ENCODE results near the gene DMD. TPM values are rescaled to one million over a fixed set of nuclear protein-coding genes. Genes with fewer than 3 reads are reported as not detected.

The DMD gene
- polyA plus RNA-seq, 2 of the 4 experiments (the other 2 are of a cell fraction), result 0.03 TPM; not detected in 1

DNA sequence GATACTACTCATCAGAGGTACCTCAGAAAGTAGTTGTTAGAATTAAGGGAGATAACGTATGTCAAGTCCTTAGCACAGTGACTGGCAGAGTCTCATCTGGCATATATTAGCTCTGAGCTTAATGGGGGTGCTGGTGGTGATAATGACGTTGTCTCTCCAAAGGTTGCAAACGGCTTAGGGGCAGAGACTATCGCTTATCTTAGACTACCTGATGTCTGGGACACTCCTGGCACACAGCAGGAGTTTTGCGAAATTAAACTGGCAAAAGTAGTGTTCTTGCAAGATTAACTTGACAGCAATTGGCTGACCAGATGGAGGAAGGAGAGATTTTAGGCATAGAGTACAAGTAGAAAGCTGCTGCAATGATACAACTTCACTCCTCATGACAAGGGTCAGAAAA lies 1839.4 kb downstream of the DMD start:
- H3K4me2 ChIP-seq, result no peak overlapping the region
- no peak for DNase-seq (ENCODE audit: low read depth in 1 of 2, low spot score in 1 of 2)
- 11% methylated on average over 5 of the region's 5 CpGs for WGBS (ENCODE audit: missing lambda C conversion rate)
- no peak for ATAC-seq
- ChIA-PET CTCF (no interaction called here), POLR2A (no interaction called here)
- no peak overlapping the region for H3K27ac ChIP-seq
- TF ChIP-seq CEBPB (IDR thresholded peaks at IDR 0.05) (no peak), HOXB13 (CRISPR knock-in tag; IDR thresholded peaks at IDR 0.05; ENCODE audit: low read depth) (no peak), KDM1A (IDR thresholded peaks at IDR 0.05; ENCODE audit: low read depth) (no peak), ZNF302 (CRISPR knock-in tag; IDR thresholded peaks at IDR 0.05) (no peak), CHD4 (IDR thresholded peaks at IDR 0.05; ENCODE audit: borderline replicate concordance) (no peak), CBX2 (IDR thresholded peaks at IDR 0.05; ENCODE audit: borderline replicate concordance, low read depth) (no peak), TFCP2L1 (CRISPR knock-in tag; IDR thresholded peaks at IDR 0.05) (no peak)
- TF ChIP-seq, protein P1, sequence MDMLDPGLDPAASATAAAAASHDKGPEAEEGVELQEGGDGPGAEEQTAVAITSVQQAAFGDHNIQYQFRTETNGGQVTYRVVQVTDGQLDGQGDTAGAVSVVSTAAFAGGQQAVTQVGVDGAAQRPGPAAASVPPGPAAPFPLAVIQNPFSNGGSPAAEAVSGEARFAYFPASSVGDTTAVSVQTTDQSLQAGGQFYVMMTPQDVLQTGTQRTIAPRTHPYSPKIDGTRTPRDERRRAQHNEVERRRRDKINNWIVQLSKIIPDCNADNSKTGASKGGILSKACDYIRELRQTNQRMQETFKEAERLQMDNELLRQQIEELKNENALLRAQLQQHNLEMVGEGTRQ (IDR thresholded peaks at IDR 0.05), result no peak
- no peak overlapping the region for H3K4me3 ChIP-seq
- H3K9me3 ChIP-seq, result no peaks in the 10 kb centered on the region
- FAIRE-seq, result no peak
- no peaks in the 10 kb centered on the region for H3K4me1 ChIP-seq

DNA sequence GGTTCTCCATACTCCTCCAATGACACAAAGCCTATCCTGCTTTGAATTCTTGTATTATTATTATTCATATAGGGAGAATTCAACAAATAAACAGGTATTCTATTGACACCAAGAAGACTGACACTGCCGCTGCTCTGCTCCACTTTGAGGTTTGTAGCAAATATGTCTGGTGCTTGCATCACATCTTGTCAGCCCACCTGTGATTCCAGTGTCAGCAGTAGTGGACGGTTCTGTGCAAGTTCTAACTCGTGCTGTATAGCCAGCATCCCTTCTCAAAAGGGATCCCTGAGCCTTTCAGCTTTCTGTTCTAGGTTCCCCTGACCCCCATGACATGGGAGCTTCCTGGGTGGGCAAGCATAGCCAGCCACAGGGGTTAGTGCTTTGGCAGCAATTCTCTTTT lies 1843.5 kb downstream of the DMD start:
- Histone ChIP-seq H3K27ac (no peak overlapping the region), H3K4me2 (no peak overlapping the region), H3K9me3 (no peaks in the 10 kb centered on the region), H3K4me3 (no peak overlapping the region), H3K4me1 (no peaks in the 10 kb centered on the region)
- FAIRE-seq (no peak), DNase-seq (ENCODE audit: low read depth in 1 of 2, low spot score in 1 of 2) (no peak), ATAC-seq (no peak)
- TF ChIP-seq HEYL (CRISPR knock-in tag; IDR thresholded peaks at IDR 0.05) (no peak), HOXB5 (CRISPR knock-in tag; IDR thresholded peaks at IDR 0.05) (no peak)
- ChIA-PET POLR2A (no interaction called here), CTCF (no interaction called here)
- WGBS (ENCODE audit: missing lambda C conversion rate), result 0% methylated on average over 3 of the region's 3 CpGs

DNA sequence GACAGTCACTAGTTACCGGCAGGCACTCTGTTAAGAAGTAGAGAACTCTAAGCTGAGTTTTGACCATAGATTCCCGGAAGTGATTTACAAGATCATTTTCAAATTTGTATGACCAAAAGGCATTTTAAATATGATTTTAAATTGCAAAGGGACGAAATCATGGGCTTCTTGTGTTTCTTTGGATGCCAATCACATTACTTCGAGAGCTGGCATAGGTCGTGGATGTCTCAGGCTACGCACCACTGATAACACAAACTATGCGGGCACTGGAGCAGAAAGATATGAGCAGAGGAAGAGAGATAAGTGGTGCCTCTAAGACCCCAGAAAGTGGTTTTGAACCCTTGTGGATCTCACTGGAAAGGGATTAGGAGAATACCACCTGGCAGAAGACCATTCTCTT lies 1845.3 kb downstream of the DMD start:
- ChIA-PET POLR2A (interaction anchor here (0.7 kb wide), 1 partner anchor 59 kb away, joined by 5 read pairs; no protein-coding TSS in a partner anchor), CTCF (no interaction called here)
- DNase-seq (ENCODE audit: low read depth in 1 of 2, low spot score in 1 of 2), result no peak
- H3K4me3 ChIP-seq, result no peak overlapping the region
- 49% methylated on average over 7 of the region's 7 CpGs for WGBS (ENCODE audit: missing lambda C conversion rate)
- H3K27ac ChIP-seq, result no peak overlapping the region
- no peaks in the 10 kb centered on the region for H3K4me1 ChIP-seq
- no peak for ATAC-seq
- TF ChIP-seq, protein P1 (IDR thresholded peaks at IDR 0.05), result no peak
- no peak for TF ChIP-seq MYC (IDR thresholded peaks at IDR 0.05; ENCODE audit: borderline replicate concordance, low read length)
- TF ChIP-seq CBX2 (IDR thresholded peaks at IDR 0.05; ENCODE audit: borderline replicate concordance, low read depth), result no peak
- no peak for TF ChIP-seq NR3C1 (IDR thresholded peaks at IDR 0.05)
- H3K4me2 ChIP-seq, result no peak overlapping the region
- no peaks in the 10 kb centered on the region for H3K9me3 ChIP-seq
- no peak for FAIRE-seq

DNA sequence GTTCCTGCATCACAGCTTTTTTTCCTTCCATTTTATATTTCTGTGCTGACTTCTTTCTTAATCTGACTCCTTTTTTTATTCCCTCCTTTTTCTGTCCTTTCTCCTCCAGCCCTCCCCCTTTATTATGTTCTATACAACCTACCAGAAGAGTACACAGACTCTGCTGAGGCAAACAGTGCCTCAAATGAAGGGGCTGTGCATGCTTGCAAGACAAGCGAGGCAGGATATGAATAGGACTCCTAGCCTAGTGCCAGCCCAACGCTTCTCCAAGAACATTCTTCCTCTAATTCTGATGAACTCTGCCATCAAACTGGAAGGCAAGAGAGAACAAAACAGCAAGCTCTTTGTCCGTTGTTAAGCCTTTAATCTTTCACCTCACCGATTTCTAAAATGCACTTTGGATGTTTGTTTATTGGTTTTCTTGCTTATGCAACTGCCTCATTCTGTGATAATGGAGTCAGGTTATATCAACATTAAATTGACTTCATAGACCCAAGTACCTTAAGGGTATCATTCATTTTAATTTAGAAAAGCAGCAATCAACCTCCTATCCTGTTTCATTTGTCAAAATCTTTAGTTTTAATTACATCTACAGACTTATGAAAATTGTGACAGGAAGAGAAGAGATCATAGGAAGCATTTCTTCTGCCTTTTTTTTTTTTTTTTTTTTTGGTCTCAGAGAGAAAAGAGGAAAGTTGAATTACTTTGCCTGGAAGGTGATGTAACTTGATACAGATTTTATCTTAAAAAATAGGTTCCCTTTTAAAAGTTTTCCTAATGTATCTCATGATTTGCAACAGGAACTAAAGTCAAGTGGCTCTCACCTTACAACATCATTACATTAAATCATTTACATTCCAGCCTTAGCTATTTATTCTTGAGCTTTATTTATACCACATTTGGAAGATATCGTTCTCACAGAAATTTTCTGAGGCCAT lies 1854.8 kb downstream of the DMD start:
- no peak for DNase-seq (ENCODE audit: low read depth in 1 of 2, low spot score in 1 of 2)
- no peak for FAIRE-seq
- CTCF ChIA-PET, result interaction anchor here (0.6 kb wide), 1 partner anchor 110 kb away, joined by 6 read pairs; no protein-coding TSS in a partner anchor

More for the DNA sequence above, 1854.8 kb downstream of the DMD start:
- Histone ChIP-seq H3K4me1 (no peaks in the 10 kb centered on the region), H3K4me2 (no peak overlapping the region), H3K9me3 (no peaks in the 10 kb centered on the region), H3K27ac (no peak overlapping the region), H3K4me3 (no peak overlapping the region)
- TF ChIP-seq, protein P2, sequence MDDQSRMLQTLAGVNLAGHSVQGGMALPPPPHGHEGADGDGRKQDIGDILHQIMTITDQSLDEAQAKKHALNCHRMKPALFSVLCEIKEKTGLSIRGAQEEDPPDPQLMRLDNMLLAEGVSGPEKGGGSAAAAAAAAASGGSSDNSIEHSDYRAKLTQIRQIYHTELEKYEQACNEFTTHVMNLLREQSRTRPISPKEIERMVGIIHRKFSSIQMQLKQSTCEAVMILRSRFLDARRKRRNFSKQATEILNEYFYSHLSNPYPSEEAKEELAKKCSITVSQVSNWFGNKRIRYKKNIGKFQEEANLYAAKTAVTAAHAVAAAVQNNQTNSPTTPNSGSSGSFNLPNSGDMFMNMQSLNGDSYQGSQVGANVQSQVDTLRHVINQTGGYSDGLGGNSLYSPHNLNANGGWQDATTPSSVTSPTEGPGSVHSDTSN (IDR thresholded peaks at IDR 0.05), result no peak
- TF ChIP-seq FOSL2 (IDR thresholded peaks at IDR 0.05), result no peak
- TF ChIP-seq FOSL2 (CRISPR knock-in tag; IDR thresholded peaks at IDR 0.05), result no peak
- TF ChIP-seq, protein P3, sequence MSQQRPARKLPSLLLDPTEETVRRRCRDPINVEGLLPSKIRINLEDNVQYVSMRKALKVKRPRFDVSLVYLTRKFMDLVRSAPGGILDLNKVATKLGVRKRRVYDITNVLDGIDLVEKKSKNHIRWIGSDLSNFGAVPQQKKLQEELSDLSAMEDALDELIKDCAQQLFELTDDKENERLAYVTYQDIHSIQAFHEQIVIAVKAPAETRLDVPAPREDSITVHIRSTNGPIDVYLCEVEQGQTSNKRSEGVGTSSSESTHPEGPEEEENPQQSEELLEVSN (IDR thresholded peaks at IDR 0.05; ENCODE audit: borderline replicate concordance, low read depth), result no peak
- POLR2A ChIA-PET, result interaction anchor here (0.7 kb wide), 1 partner anchor 67 kb away, joined by 3 read pairs; no protein-coding TSS in a partner anchor
- no peak for ATAC-seq
- WGBS (ENCODE audit: missing lambda C conversion rate), result 6% methylated on average over 5 of the region's 5 CpGs

Measured in A549 (cell line).